ENCODE results near the gene PNP.
"Not testable (repeated sequence)": the region's sequence is repeated elsewhere in the genome, so short reads cannot be mapped to it uniquely, and the experiment has no call there.

DNA sequence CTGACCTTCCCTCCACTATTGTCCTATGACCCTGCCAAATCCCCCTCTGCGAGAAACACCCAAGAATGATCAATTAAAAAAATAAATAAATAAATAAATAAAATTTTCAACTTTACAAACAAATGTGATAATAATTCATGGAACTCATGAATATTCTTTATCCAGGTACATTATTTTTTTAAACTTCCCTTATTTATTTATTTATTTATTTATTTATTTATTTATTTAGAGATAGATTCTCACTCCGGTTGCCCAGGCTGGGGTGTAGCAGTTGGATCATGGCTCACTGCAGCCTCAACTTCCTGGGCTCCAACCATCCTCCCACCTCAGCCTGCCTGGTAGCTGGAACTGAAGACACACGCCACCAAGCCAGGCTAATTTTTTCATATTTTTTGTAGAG lies 38.3 kb downstream of the PNP start:
- TF ChIP-seq CTCF, POLR2A (IDR thresholded peaks at IDR 0.05): not testable (repeated sequence)
